Bone marrow (tissue), 2 donors: ENCODE measurements around the gene TIAL1.
"Not testable (repeated sequence)": the region's sequence is repeated elsewhere in the genome, so short reads cannot be mapped to it uniquely, and the experiment has no call there.

Source experiments
- DNase-seq, 2 donors: peaks; one replicate each; lab custom pipeline; 2025; lab: John Stamatoyannopoulos, UW

The TIAL1 gene

GRCh38 chr10:119549247-119549999 lies 47.3 kb downstream of the TIAL1 start:
- DNase-seq, result no peak

- no peak for DNase-seq
These were observed 50.8 kb downstream of the TIAL1 start for GRCh38 chr10:119546009-119546408.

- DNase-seq, result no peak
These were observed 51.5 kb downstream of the TIAL1 start for GRCh38 chr10:119545310-119545709.

- DNase-seq, result no peak
These were observed 52.7 kb downstream of the TIAL1 start for GRCh38 chr10:119543814-119544642.

- peak; percentile 35 to 62 for DNase-seq
These were observed 53.6 kb downstream of the TIAL1 start for GRCh38 chr10:119542988-119543813.

- DNase-seq, result peak; percentile 38 to 60
These were observed 54.3 kb downstream of the TIAL1 start, which contains the start of gene RGS10 for GRCh38 chr10:119542357-119542987. Gene RGS10, minus strand, starts transcription at chr10:119542719. Its CDS starts 81 bp downstream, at chr10:119542638.

GRCh38 chr10:119541459-119542356 lies 55.1 kb downstream of the TIAL1 start:
- peak; percentile 6 to 60 for DNase-seq

- no peak for DNase-seq
These were observed 55.7 kb downstream of the TIAL1 start for GRCh38 chr10:119541046-119541445.

- no peak for DNase-seq
These were observed 56.7 kb downstream of the TIAL1 start for GRCh38 chr10:119540038-119540437.

GRCh38 chr10:119539359-119539825 lies 57.4 kb downstream of the TIAL1 start:
- no peak for DNase-seq

GRCh38 chr10:119538632-119539358 lies 58.0 kb downstream of the TIAL1 start:
- peak in 1 of 2 donors; percentile 38 for DNase-seq

GRCh38 chr10:119537953-119538630 lies 58.7 kb downstream of the TIAL1 start:
- DNase-seq, result no peak

GRCh38 chr10:119536508-119537025 lies 60.2 kb downstream of the TIAL1 start:
- no peak for DNase-seq

- no peak for DNase-seq
These were observed 60.8 kb downstream of the TIAL1 start for GRCh38 chr10:119535837-119536507.

GRCh38 chr10:119535305-119535704 lies 61.5 kb downstream of the TIAL1 start:
- DNase-seq, result no peak

- DNase-seq, result no peak
These were observed 63.3 kb downstream of the TIAL1 start for GRCh38 chr10:119533473-119533872.

GRCh38 chr10:119532791-119533190 lies 64.0 kb downstream of the TIAL1 start:
- not testable (repeated sequence) for DNase-seq

- not testable (repeated sequence) for DNase-seq
These were observed 64.5 kb downstream of the TIAL1 start for GRCh38 chr10:119532251-119532650.
